A673 (cell line): ENCODE results near the gene APOBEC2.

ENCODE experiments used
- EZH2 ChIP-seq: fragments of 200-600 bp; sonication (generic); IDR thresholded peaks from 2 replicates; pipeline ENCODE4 v1.6.1; 2017; ENCODE audit warnings: borderline replicate concordance, low read depth, mild to moderate bottlenecking, mixed read lengths, antibody characterized with exemption, low read length; ENCODE audit not compliant: poor library complexity, severe bottlenecking
- TF ChIP-seq, protein P1 (sequence below): fragments of 300-800, 200-600 bp; sonication (generic); conservative IDR thresholded peaks from 2 replicates; pipeline ENCODE4 v1.5.1; 2017; ENCODE audit warnings: low read depth, mild to moderate bottlenecking, antibody characterized with exemption, low read length, moderate library complexity, mixed read lengths

DNA sequence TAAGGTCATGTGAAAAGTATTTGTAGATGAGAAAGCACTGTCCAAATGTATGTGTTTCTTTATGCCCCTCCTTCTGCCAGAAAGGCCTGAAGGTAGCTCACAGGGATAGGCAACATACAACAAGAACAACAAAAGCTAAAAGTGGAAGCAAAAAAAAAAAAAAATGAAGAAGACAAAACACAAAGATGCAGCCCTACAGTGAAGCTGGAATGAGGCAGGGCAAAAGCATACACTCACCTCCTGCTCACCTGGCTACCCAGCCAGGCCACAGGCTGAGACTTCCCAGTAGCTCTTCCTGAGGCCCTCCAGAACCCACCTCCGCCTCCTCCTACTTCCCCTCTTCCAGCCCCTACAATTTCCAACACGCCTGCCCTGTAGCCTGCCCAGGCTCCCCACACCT is 16.4 kb upstream of the APOBEC2 start:
- TF ChIP-seq, protein P1, sequence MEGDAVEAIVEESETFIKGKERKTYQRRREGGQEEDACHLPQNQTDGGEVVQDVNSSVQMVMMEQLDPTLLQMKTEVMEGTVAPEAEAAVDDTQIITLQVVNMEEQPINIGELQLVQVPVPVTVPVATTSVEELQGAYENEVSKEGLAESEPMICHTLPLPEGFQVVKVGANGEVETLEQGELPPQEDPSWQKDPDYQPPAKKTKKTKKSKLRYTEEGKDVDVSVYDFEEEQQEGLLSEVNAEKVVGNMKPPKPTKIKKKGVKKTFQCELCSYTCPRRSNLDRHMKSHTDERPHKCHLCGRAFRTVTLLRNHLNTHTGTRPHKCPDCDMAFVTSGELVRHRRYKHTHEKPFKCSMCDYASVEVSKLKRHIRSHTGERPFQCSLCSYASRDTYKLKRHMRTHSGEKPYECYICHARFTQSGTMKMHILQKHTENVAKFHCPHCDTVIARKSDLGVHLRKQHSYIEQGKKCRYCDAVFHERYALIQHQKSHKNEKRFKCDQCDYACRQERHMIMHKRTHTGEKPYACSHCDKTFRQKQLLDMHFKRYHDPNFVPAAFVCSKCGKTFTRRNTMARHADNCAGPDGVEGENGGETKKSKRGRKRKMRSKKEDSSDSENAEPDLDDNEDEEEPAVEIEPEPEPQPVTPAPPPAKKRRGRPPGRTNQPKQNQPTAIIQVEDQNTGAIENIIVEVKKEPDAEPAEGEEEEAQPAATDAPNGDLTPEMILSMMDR, result no peak
- no peak for TF ChIP-seq EZH2
